Thoracic aorta (tissue), 2 donors: ENCODE measurements around the gene KANK4. TPM values are rescaled to one million over a fixed set of nuclear protein-coding genes. Genes with fewer than 3 reads are reported as not detected.

Experiments used
- ATAC-seq: fragments of 150-250 bp; one replicate; pipeline ENCODE4 v1.8.0; 2017; ENCODE audit warnings: low read depth; ENCODE audit not compliant: insufficient number of reproducible peaks, low FRiP score
- DNase-seq: peaks from one replicate; pipeline ENCODE4 v3.0.0-alpha.2; 2020; ENCODE audit warnings: low spot score
- H3K27ac ChIP-seq, 2 donors: fragments of 200-600 bp; sonication (generic); 1 replicate in 1 of 2; 2 replicates in 1 of 2; pipeline ENCODE4 v1.5.1; 2016; ENCODE audit warnings: mild to moderate bottlenecking in 2 of 2, moderate library complexity in 2 of 2
- H3K27me3 ChIP-seq: fragments of 200-600 bp; sonication (generic); replicated peaks from 2 replicates; pipeline ENCODE4 v1.6.0; 2016; ENCODE audit warnings: mild to moderate bottlenecking; ENCODE audit not compliant: insufficient read depth
- H3K36me3 ChIP-seq: fragments of 200-600 bp; sonication (generic); one replicate; pipeline ENCODE4 v1.5.1; 2016
- H3K4me1 ChIP-seq, 2 donors: fragments of 200-600 bp; sonication (generic); 1 replicate in 1 of 2; 2 replicates in 1 of 2; pipeline versions ENCODE4 v1.5.1 to v1.6.0; 2016; ENCODE audit warnings: low read depth in 2 of 2, mild to moderate bottlenecking in 1 of 2; ENCODE audit not compliant: control insufficient read depth in 1 of 2
- H3K4me3 ChIP-seq: fragments of 200-600 bp; sonication (generic); 2 replicates; pipeline ENCODE4 v1.5.1; 2016; ENCODE audit warnings: mild to moderate bottlenecking
- H3K9me3 ChIP-seq: fragments of 200-600 bp; sonication (generic); 2 replicates; pipeline ENCODE4 v1.5.1; 2016
- total RNA-seq, 2 donors: library from RNA; depleted of rRNA; stranded (reverse); fragments of >200 nt; gene quantifications; one replicate each; pipeline versions ENCODE4 v1.1.0 to v1.2.3, GENCODE V29; 2016
- TF ChIP-seq, protein P1 (sequence below): fragments of 200-600 bp; sonication (generic); IDR thresholded peaks from one replicate; pipeline ENCODE4 v1.5.1; 2019; ENCODE audit warnings: antibody characterized with exemption

Gene KANK4
- total RNA-seq, 2 donors from 2014 or later = 0.28 TPM; not detected in 1

DNA sequence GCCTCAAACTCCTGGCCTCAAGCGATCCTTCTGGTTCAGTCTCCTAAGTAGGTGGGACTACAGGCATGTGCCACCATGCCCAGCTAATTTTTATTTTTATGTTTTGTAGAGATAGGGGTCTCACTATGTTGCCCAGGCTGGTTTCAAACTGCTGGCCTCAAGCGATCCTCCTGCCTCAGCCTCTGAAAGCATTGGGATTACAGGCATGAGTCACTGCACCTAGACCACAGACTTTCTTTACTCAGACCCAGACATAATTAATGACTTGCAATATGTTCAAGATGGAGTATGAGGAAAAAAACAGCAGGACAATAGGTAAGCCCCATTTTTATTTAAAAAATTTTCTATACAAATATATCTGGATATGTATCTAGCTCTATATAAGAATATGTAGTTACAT is 13.2 kb downstream of the KANK4 start:
- Histone ChIP-seq H3K27me3 (no peaks in the 10 kb centered on the region), H3K4me3 (no peak overlapping the region), H3K9me3 (no peaks in the 10 kb centered on the region), H3K36me3 (no peaks in the 10 kb centered on the region), H3K27ac (no peak overlapping the region), H3K4me1 (no peaks in the 10 kb centered on the region)
- ATAC-seq (no peak), DNase-seq (no peak)
- TF ChIP-seq, protein P1, sequence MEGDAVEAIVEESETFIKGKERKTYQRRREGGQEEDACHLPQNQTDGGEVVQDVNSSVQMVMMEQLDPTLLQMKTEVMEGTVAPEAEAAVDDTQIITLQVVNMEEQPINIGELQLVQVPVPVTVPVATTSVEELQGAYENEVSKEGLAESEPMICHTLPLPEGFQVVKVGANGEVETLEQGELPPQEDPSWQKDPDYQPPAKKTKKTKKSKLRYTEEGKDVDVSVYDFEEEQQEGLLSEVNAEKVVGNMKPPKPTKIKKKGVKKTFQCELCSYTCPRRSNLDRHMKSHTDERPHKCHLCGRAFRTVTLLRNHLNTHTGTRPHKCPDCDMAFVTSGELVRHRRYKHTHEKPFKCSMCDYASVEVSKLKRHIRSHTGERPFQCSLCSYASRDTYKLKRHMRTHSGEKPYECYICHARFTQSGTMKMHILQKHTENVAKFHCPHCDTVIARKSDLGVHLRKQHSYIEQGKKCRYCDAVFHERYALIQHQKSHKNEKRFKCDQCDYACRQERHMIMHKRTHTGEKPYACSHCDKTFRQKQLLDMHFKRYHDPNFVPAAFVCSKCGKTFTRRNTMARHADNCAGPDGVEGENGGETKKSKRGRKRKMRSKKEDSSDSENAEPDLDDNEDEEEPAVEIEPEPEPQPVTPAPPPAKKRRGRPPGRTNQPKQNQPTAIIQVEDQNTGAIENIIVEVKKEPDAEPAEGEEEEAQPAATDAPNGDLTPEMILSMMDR = no peak

DNA sequence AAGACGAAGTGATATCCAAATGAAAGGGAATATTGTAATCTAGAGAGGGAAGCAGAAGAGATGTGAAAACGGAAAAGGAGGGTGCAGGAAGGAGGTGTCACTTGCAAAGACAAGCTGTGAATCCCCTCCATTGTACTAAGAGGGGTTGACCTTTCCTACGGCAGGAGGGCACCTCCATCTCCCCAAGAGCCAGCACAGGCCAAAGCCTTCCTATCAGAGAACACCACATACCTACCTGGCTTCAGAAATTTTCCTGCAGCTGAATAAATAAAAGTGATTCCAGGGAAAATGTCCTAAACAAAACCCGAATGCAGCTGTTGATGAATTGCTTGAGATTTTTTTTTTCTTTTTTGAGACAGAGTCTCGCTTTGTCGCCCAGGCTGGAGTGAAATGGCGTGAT is 14.3 kb downstream of the KANK4 start:
- H3K9me3 ChIP-seq = no peaks in the 10 kb centered on the region
- no peaks in the 10 kb centered on the region for H3K36me3 ChIP-seq
- no peak overlapping the region for H3K4me3 ChIP-seq
- no peaks in the 10 kb centered on the region for H3K27me3 ChIP-seq
- TF ChIP-seq, protein P1 = no peak
- no peak for ATAC-seq
- DNase-seq = no peak
- H3K4me1 ChIP-seq = peaks cover 0 to under 1% of the 10 kb centered on the region in 2 donors
- no peak overlapping the region for H3K27ac ChIP-seq

DNA sequence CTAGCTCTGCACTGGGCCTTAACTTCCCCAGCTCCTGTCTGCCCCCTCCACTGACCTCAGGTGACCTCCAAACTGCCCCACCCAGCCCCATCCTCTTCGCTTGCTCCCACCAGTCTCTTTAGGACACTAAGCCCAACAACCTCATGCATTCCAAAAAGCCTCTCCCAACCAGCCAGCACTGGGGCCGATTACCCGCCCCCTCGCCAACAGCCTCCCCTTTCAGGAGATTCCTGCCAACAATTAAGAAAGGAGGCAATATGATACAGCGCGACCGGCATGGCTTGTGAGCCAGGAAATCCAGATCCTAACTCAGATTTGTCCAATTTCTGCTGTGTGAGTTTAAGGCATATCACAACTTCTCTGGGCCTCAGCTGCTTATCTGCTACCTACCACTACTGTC is 14.7 kb downstream of the KANK4 start:
- Histone ChIP-seq H3K36me3 (no peaks in the 10 kb centered on the region), H3K27me3 (no peaks in the 10 kb centered on the region), H3K4me3 (no peak overlapping the region), H3K4me1 (peaks cover 2 to 5% of the 10 kb centered on the region in 2 donors), H3K9me3 (no peaks in the 10 kb centered on the region), H3K27ac (no peak overlapping the region)
- DNase-seq (no peak), ATAC-seq (no peak)
- TF ChIP-seq, protein P1 = no peak

DNA sequence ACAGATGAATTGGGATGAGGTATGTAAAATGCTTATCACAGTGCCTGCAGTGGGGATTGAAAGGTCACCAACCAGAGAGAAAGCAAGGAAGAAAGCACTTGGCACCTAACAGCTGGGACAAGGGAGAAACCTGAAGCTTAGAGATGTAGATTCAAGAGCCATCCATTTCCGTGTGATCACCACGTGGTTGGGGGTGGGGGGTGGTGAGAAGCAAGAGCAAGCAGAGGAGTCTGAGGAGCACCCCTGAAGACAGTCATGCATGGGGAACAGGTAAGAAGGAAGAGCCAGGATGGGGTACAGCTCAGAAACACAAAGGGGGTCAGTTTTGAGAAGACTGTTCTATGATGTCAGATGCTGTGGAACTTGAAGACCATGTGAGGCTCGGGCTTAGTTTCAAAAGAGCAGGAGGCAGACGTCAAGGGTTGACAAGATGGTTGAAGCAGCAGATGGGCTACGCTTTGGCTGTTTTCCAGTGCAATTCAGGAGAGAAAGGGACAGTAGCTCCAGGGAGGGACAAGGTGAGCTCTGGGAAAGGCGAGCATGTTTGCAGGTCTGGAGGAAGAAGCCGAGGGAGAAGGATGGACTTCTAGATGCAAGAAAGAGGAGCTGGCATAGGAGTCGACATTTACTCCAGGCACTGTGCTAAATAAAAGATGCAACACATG is 17.4 kb downstream of the KANK4 start:
- H3K4me1 ChIP-seq = peaks cover 4 to 9% of the 10 kb centered on the region in 2 donors
- TF ChIP-seq, protein P1 = no peak
- ATAC-seq (no peak), DNase-seq (no peak)
- no peaks in the 10 kb centered on the region for H3K9me3 ChIP-seq
- H3K36me3 ChIP-seq = no peaks in the 10 kb centered on the region
- no peak overlapping the region for H3K4me3 ChIP-seq
- no peak overlapping the region for H3K27ac ChIP-seq
- no peaks in the 10 kb centered on the region for H3K27me3 ChIP-seq

DNA sequence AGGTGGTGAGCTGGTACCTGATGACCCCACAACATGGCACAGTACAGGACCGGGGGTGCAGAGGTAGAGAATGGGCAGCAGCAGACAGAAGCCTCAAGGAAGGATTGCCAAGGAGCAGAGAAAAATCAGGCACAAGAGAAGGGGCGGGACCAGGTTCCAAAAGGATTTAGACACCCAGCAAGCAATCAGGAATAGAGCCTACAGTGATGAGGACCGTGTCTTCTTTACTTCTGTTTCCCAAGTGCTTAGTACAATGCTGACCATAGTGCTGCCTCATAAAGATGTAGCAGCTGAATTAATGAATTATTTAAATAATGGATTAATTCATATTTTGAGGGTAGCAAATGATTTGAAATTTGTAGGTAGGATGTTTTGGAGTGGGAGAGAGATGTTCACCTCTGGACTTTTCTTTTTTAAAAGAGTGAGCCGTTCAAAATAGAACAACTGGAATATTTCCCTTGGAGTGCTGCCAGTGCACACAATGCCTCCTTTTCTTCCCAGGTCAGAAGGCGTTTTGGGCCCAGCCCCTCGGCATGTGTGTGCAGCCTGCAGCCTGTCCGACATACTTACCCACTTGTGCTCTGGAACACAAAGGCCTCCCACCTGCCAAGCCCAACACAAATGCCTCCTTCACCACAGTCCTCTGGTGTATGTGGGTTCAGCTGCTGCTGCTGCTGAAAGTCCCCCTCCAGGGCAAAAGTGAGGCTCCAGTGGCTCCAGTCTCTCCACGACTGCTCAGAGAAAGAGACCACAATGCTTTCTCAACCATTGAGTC is 19.6 kb downstream of the KANK4 start:
- DNase-seq (no peak), ATAC-seq (no peak)
- TF ChIP-seq, protein P1 = no peak
- H3K27me3 ChIP-seq = no peaks in the 10 kb centered on the region
- no peak overlapping the region for H3K27ac ChIP-seq
- H3K4me3 ChIP-seq = no peak overlapping the region
- H3K4me1 ChIP-seq = peaks cover 7 to 22% of the 10 kb centered on the region in 2 donors
- no peaks in the 10 kb centered on the region for H3K9me3 ChIP-seq
- no peaks in the 10 kb centered on the region for H3K36me3 ChIP-seq
